ENCODE measurements around the gene KLF13.

DNA sequence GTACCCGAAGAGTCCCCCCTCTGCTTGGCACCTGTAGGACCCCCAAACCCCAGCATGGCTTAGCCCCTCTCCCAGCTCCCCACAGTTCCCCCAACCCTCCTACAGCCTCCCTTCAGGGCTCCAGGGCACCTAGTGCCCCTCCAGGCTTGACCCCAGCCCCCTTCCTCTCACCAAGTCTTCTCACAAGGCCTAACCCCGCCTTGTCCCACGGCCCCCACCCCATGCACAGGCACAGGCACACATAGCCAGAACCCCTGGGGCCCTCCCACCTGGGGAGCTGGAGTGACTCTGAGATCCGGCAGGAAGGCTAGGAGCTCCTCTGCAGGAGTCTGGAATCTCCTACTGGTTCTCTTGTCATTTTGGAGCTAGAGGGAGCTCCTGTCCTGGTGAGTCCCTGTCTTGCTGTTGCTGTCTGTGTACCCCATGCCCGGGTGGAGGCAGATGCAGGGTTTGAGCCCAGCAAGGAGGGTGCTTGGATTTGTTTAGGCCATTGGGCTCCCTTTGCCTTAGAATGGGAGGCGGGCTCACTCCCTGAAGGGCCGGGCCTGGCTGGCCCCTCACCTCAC lies 39.6 kb downstream of the KLF13 start:
- TF ChIP-seq CTCF (IDR thresholded peaks at IDR 0.05): no peak
- no peak for TF ChIP-seq POLR2AphosphoS5 (IDR thresholded peaks at IDR 0.05; ENCODE audit: low read depth, low read length)
- TF ChIP-seq, protein P1, sequence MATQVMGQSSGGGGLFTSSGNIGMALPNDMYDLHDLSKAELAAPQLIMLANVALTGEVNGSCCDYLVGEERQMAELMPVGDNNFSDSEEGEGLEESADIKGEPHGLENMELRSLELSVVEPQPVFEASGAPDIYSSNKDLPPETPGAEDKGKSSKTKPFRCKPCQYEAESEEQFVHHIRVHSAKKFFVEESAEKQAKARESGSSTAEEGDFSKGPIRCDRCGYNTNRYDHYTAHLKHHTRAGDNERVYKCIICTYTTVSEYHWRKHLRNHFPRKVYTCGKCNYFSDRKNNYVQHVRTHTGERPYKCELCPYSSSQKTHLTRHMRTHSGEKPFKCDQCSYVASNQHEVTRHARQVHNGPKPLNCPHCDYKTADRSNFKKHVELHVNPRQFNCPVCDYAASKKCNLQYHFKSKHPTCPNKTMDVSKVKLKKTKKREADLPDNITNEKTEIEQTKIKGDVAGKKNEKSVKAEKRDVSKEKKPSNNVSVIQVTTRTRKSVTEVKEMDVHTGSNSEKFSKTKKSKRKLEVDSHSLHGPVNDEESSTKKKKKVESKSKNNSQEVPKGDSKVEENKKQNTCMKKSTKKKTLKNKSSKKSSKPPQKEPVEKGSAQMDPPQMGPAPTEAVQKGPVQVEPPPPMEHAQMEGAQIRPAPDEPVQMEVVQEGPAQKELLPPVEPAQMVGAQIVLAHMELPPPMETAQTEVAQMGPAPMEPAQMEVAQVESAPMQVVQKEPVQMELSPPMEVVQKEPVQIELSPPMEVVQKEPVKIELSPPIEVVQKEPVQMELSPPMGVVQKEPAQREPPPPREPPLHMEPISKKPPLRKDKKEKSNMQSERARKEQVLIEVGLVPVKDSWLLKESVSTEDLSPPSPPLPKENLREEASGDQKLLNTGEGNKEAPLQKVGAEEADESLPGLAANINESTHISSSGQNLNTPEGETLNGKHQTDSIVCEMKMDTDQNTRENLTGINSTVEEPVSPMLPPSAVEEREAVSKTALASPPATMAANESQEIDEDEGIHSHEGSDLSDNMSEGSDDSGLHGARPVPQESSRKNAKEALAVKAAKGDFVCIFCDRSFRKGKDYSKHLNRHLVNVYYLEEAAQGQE (IDR thresholded peaks at IDR 0.05; ENCODE audit: insufficient read depth in 1 of 2, low read depth in 2 of 2, low read length in 1 of 2): no peak
